Kidney glomerular epithelial cell (primary cell): Measurements from ENCODE around the gene RHO.

ENCODE experiments used
- DNase-seq: peaks from one replicate; lab custom pipeline; 2025; lab: John Stamatoyannopoulos, UW

Gene RHO

DNA sequence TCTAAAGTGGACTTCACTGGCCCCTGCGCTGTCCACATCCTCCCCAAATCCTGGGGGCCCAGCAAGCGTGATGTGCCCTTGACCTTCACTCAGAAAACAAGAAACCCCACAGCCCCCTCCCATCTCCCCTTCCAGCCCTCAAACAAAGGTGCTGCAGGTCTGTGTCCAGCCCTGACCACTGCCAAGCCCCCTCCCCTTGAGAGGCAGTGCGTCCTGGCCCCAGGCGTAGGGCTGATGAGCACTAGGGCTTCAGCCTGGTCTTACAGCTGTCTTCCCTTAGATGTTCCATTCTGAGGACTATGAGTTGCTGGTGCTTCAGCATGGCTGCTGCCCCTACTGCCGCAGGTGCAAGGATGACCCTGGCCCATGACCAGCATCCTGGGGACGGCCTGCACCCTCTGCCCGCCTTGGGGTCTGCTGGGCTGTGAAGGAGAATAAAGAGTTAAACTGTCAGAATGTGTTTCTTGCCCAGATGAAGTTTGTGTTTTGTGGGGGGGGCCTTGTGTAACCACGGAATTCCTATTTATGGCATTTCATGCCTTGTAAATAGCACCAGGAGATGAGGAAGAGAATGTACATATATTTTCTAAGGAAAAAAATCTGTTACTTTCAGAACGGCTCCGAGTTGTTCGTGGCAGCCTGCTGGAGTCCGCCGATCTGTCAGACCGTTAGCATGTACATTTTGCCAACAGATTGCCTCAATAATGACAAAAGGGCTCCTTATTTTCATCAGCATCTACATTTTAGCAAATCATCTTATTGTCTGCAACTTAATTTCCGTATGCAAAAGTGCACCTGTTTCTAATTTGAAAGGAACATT lies 8.3 kb upstream of the RHO start:
- DNase-seq = no peak

DNA sequence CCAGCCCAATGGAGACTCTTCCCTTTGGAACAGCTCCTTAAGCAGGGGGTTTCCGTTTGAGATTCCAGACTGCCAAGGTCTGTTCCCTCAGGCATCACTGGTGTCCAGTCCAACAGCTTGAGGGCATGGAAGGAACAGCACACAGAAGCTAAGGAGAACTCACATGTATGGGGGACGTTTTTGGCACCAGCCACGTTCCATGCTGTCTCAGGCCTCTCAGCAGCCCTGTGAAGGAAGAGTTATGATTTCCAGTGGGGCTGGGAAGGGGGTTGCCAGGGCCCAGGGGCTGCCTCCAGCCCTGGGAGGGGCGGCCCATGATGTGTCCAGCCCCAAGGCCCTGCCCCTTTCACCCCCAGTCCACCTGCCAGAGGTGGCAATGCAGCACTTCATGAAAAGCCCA lies 7.5 kb upstream of the RHO start:
- no peak for DNase-seq

DNA sequence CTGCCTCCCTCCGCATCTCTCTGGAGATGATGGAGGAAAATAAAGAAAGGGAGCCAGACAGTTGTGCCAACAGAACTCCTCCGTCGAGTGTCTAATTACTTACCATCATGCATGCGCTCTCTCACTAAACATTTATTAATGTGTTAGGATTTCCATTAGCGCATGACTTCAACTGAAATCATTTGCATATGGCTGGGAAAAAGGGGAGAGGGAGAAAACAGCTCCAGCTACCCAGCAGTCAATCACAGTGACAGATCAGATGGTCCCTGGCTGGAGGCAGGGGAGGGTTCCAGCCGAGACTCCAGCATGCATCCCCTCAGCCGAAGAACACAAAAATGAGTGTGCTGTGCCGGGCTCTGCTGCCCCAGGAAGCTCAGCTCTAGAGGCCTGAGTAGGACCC lies 6.8 kb upstream of the RHO start:
- no peak for DNase-seq

DNA sequence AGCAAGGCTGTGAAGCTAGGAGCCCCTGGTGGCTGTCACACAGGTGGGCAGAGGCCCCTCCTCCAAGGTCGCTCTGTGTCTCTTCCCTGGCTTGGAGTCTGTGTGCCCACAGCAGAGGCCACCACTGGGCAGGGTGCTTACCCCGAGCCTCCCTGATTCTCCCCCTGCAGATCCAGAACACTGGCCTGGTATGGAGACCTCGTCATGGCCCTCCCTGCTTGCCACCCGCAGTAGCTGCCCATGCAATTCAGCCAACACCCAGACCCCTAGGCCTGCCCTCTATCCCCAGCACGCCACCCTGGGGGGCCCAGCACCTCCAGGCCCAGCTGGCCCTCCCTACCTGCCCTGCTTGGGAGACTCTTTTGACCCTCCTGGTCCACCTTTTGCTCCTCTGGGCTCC lies 5.5 kb upstream of the RHO start:
- no peak for DNase-seq

- DNase-seq = no peak
Observed at GRCh38 chr3:129524081-129524480, 4.4 kb upstream of the RHO start.

DNA sequence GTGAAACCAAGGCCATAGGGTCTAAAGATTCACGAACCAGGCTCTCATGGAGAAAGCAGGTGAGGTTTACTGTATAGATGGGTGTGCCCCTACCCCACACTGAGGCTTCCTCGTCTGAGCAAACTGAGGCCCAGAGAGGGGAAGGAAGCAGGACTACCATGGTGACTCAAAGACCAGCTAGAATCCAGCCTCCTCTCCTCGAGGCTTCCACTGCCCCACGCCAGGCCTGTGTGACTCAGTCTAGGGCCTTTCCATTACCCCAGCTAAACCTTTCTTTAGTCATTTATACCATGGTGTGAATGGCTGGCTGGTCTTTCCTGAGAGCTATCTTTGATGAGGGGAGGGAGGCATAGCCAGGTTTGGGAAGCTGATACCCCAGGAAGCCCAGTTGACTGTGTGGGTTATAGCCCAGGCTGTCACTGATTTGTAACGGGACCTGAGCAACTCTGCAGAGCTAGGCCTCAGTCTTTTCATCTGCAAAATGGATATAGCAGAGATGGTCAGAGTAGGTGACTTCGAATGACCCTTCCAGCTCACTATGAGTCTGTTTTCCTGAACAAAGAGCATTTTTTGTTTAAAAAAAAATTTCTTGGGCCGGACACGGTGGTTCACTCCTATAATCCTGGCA lies 3.0 kb upstream of the RHO start:
- no peak for DNase-seq

- DNase-seq = no peak
Observed at GRCh38 chr3:129526121-129526900, 2.1 kb upstream of the RHO start.

DNA sequence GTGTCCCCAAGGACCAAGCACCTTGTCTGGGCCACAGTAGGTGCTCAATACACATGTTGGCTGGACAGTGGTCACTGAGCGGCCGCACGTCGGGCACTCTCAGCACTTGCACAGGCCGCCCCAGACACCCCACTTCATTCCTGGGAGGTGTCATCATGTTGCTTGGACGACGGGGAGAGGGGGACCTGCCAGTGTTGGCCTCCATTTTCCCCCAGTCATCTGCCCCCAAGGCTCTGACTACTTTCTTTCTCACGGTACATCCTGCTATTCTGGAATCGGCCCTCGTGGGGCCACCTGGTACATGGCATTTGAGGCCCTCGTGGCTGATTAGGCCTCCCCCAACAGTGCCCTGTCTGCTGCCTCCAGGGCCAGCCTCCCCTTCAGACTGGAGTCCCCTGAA lies 1.2 kb upstream of the RHO start:
- no peak for DNase-seq

GRCh38 chr3:129529436-129530210 lies 1.2 kb downstream of the RHO start:
- DNase-seq = no peak

DNA sequence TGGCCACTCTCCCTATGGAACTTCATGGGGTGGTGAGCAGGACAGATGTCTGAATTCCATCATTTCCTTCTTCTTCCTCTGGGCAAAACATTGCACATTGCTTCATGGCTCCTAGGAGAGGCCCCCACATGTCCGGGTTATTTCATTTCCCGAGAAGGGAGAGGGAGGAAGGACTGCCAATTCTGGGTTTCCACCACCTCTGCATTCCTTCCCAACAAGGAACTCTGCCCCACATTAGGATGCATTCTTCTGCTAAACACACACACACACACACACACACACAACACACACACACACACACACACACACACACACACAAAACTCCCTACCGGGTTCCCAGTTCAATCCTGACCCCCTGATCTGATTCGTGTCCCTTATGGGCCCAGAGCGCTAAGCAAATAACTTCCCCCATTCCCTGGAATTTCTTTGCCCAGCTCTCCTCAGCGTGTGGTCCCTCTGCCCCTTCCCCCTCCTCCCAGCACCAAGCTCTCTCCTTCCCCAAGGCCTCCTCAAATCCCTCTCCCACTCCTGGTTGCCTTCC lies 1.9 kb downstream of the RHO start:
- DNase-seq = peak; percentile 43

- DNase-seq = no peak
Observed at GRCh38 chr3:129530821-129531220, 2.4 kb downstream of the RHO start.

DNA sequence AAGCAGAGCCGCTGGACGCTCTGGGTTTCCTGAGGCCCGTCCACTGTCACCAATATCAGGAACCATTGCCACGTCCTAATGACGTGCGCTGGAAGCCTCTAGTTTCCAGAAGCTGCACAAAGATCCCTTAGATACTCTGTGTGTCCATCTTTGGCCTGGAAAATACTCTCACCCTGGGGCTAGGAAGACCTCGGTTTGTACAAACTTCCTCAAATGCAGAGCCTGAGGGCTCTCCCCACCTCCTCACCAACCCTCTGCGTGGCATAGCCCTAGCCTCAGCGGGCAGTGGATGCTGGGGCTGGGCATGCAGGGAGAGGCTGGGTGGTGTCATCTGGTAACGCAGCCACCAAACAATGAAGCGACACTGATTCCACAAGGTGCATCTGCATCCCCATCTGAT lies 3.3 kb downstream of the RHO start:
- DNase-seq = no peak

GRCh38 chr3:129532261-129532660 lies 3.8 kb downstream of the RHO start:
- DNase-seq = no peak

DNA sequence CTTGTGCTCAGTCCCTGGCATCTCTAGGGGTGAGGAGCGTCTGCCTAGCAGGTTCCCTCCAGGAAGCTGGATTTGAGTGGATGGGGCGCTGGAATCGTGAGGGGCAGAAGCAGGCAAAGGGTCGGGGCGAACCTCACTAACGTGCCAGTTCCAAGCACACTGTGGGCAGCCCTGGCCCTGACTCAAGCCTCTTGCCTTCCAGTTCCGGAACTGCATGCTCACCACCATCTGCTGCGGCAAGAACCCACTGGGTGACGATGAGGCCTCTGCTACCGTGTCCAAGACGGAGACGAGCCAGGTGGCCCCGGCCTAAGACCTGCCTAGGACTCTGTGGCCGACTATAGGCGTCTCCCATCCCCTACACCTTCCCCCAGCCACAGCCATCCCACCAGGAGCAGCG lies 5.0 kb downstream of the RHO start:
- DNase-seq = no peak

DNA sequence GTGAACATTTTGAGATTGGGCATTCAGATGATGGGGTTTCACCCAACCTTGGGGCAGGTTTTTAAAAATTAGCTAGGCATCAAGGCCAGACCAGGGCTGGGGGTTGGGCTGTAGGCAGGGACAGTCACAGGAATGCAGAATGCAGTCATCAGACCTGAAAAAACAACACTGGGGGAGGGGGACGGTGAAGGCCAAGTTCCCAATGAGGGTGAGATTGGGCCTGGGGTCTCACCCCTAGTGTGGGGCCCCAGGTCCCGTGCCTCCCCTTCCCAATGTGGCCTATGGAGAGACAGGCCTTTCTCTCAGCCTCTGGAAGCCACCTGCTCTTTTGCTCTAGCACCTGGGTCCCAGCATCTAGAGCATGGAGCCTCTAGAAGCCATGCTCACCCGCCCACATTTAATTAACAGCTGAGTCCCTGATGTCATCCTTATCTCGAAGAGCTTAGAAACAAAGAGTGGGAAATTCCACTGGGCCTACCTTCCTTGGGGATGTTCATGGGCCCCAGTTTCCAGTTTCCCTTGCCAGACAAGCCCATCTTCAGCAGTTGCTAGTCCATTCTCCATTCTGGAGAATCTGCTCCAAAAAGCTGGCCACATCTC lies 6.1 kb downstream of the RHO start:
- no peak for DNase-seq

- DNase-seq = no peak
Observed at GRCh38 chr3:129535075-129535474, 6.6 kb downstream of the RHO start.

DNA sequence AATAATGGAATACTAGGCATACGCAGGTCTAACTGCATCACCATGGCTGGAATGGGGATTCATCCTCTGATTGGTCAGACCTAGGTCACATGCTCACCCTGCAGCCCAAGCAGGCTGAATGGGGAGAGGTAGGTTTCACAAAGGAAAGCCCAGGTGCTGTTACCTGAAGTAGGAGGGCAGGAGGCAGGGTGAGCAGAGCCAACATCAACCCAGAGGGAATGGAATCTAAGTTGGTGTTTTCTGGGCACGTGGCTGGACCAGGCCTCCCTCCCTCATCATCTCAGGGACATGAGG lies 7.9 kb downstream of the RHO start:
- DNase-seq = no peak

DNA sequence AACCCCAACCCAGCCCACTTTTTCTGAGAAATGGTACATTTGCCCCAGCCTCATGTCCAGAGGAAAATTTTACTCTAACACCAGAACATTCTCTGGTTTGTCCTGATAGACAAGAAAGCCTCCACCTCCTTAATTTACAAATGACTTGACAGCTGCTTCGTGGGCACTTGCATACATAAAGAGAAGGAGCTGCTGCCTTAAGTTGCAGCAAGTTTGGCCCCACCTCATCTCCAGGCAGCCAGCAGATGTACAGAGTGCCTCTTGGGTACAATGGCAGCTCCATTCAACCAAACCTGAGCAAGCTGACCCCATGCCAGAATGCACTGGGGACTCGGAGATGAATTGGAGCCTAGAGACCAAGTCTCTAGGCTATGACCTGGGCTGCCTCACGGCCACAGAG lies 8.4 kb downstream of the RHO start:
- no peak for DNase-seq

DNA sequence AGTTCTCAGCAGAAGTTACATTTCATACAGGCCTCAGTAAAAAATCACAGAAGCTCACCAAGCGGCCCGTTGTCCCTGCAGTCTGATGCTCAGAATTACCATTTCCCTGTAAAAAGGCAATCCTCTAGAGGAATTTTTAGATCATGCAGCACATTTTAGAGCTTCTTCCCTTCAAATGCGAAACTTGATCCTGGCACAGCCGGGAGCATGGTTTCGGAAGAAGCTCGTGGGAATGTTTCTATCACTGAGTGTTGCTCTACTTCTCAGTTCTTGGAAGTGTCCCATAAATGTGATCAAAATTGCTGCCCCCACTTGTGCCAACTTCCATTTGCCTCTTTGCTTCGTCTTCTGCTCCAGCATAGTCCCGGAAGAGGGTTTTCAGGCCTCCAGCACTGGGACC lies 10.8 kb downstream of the RHO start:
- DNase-seq = no peak

DNA sequence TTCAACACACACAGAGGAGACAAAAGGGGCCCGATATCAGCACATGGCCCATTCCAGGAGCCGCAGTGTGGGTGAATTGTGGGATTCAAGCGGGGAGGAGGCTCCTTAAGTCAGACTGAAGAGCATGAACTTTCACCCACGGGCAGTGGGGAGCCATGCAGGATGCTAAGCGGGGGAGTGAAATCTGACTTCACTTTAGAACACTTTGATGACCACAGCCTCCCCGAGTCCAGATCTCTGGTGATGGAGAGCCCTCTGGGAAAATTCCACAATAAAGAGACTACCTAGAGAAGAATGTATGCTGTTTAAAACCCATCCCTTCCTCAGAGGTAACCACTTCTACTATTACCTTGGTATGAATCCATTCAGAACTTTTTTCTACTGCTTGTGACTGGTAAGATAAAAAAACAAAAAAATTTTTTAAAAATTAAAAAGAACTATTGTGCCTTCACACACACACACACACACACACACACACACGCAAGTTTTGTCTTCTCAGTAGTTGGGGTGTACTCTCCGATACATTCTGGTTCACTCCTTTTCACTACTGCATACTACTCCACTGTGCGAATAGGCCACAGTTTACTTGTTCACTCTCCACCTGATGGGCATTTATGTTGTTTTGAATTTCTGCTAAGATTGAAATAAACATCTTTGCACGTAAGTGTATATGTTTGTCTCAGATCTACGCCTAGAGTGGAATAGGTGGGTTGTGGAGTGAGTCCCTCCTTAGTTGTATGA lies 12.5 kb downstream of the RHO start:
- DNase-seq = no peak

DNA sequence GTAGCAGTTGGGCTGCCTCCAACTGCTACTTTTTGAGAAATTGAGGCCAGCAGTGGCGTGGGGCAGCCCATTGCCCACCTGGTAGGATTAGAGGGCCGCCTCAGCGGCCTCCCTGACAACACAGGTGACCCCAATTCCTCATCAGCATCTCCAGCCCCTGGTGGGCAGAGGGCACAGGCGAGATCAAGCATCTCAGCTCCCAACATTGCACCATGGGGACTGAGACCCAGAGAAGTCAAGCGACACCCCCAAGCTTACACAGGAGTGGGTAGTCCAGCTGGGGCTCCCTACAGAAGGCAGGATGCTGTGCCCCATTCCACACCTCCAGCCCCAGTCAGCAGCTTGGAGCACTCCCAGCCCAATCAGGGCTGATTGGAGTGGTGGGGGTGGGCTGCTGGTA lies 14.3 kb downstream of the RHO start:
- DNase-seq = no peak
